Upper lobe of right lung (tissue), 1 donor: Measurements from ENCODE around the gene CFAP70. TPM values are rescaled to one million over a fixed set of nuclear protein-coding genes. Genes with fewer than 3 reads are reported as not detected.

ENCODE experiments used
- total RNA-seq: library from RNA; stranded (reverse); fragmentation: NEBNext Ultra II Directional; extraction: Animal tissue kit (Norgen Biotek cat#: 25700); gene quantifications from one replicate; pipeline ENCODE4 v1.2.1, GENCODE V29; 2021
- donor health status: DM: no; HTN: yes; CAD: no; lungs with severe emphysema.

Gene CFAP70
- total RNA-seq, 1 donor from 2014 or later = 2.7 TPM

Other genes with a start within 250 kb of the CFAP70 start
- gene NUDT13, start 248.4 kb downstream of the CFAP70 start, total RNA-seq = 2.3 TPM
- 27.8 TPM for gene ECD, start 190.9 kb downstream of the CFAP70 start, total RNA-seq
- 18.6 TPM for gene FAM149B1, start 190.7 kb downstream of the CFAP70 start, total RNA-seq
- gene DNAJC9, start 111.6 kb downstream of the CFAP70 start, total RNA-seq = 12.4 TPM
- 52.5 TPM for gene MRPS16, start 106.2 kb downstream of the CFAP70 start, total RNA-seq
- 102 TPM for gene ANXA7, start 55.2 kb upstream of the CFAP70 start, total RNA-seq
- 3.0 TPM for gene MSS51, start 74.7 kb upstream of the CFAP70 start, total RNA-seq
- gene PPP3CB, start 137.2 kb upstream of the CFAP70 start, total RNA-seq = 38.0 TPM
- gene USP54, start 232.5 kb upstream of the CFAP70 start, total RNA-seq = 114 TPM